K562 (cell line): ENCODE data around the gene UTP11. TPM values are rescaled to one million over a fixed set of nuclear protein-coding genes. Genes with fewer than 3 reads are reported as not detected.

Experiments used
- CHD1 ChIP-seq: fragments of 200-600 bp; sonication (generic); IDR thresholded peaks from one replicate; pipeline ENCODE4 v1.6.1; 2012; ENCODE audit warnings: mild to moderate bottlenecking, moderate library complexity, low read length, inconsistent platforms
- CREB1 ChIP-seq, 2 experiments: sonication (generic) in 1 of 2; formaldehyde crosslinking in 1 of 2; IDR thresholded peaks; 2 replicates each; pipeline versions ENCODE4 v1.6.1 to v1.8.0; 2012 to 2022; ENCODE audit warnings: inconsistent platforms in 1 of 2, mild to moderate bottlenecking in 1 of 2, missing genetic modification reagents in 1 of 2, moderate library complexity in 1 of 2
- IRF1 ChIP-seq: sonication (generic); formaldehyde crosslinking; IDR thresholded peaks from 2 replicates; pipeline ENCODE4 v1.8.0; 2022; ENCODE audit warnings: missing genetic modification reagents, mild to moderate bottlenecking, borderline replicate concordance
- KLF1 ChIP-seq: fragments of 450-650 bp; IDR thresholded peaks from 2 replicates; pipeline ENCODE4 v1.6.1; 2016; ENCODE audit warnings: missing genetic modification characterization, missing compliant biosample characterization
- MAFF ChIP-seq: IDR thresholded peaks from 2 replicates; pipeline ENCODE4 v1.6.1; 2012; ENCODE audit warnings: low read length, improper control_type of control experiment
- NR2F6 ChIP-seq: fragments of 450-650 bp; formaldehyde crosslinking; IDR thresholded peaks from 2 replicates; pipeline ENCODE4 v1.4.0; 2020; ENCODE audit warnings: mild to moderate bottlenecking
- PCBP2 ChIP-seq: fragments of 200-400 bp; formaldehyde crosslinking; IDR thresholded peaks from 2 replicates; pipeline ENCODE4 v1.6.1; 2018; ENCODE audit warnings: low read length, low read depth, mild to moderate bottlenecking, moderate library complexity; ENCODE audit not compliant: poor library complexity, severe bottlenecking
- RBM15 ChIP-seq: fragments of 200-400 bp; formaldehyde crosslinking; IDR thresholded peaks from 2 replicates; pipeline ENCODE4 v1.6.1; 2018; ENCODE audit warnings: mild to moderate bottlenecking, low read length, moderate library complexity; ENCODE audit not compliant: insufficient read depth
- RBM17 ChIP-seq: fragments of 200-400 bp; formaldehyde crosslinking; IDR thresholded peaks from 2 replicates; pipeline ENCODE4 v1.6.1; 2017; ENCODE audit warnings: low read depth, mild to moderate bottlenecking, low read length, borderline replicate concordance
- ZNF124 ChIP-seq: sonication (generic); formaldehyde crosslinking; IDR thresholded peaks from 2 replicates; pipeline ENCODE4 v1.8.1; 2022; ENCODE audit warnings: missing genetic modification reagents
- ZZZ3 ChIP-seq: fragments of 450-650 bp; IDR thresholded peaks from 2 replicates; pipeline ENCODE4 v1.6.1; 2016; ENCODE audit warnings: antibody characterized with exemption, mild to moderate bottlenecking, moderate library complexity
- polyA plus RNA-seq, 8 experiments: library from polyadenylated mRNA; depleted of rRNA in 4 of 8; stranded (reverse) in 5 of 8; unstranded in 3 of 8; fragments of >200 nt; fragmentation: Nextera tagmentation in 2 of 8; fragmentation: Illumina TruSeq in 1 of 8; extraction: Ambion mirVana in 2 of 8; extraction: Trizol in 1 of 8; gene quantifications; 2 replicates each; pipeline versions ENCODE4 v1.2.1 to v1.2.3, GENCODE V29; 2011 to 2014; ENCODE audit warnings: inconsistent platforms in 1 of 8, missing spikeins in 1 of 8
- total RNA-seq, 7 experiments: library from RNA; depleted of rRNA in 6 of 7; stranded (reverse); fragments of >200 nt in 6 of 7; fragmentation: Illumina TruSeq in 2 of 7; extraction: Trizol in 2 of 7; gene quantifications; 2 replicates each; pipeline versions ENCODE4 v1.2.1 to v1.2.3, GENCODE V29; 2011 to 2021; ENCODE audit warnings: low replicate concordance in 1 of 7
- TF ChIP-seq, protein P1 (sequence below): fragments of 250-450 bp; sonication (Bioruptor Pico); IDR thresholded peaks from 2 replicates; pipeline ENCODE4 v1.4.0; 2020
- TF ChIP-seq, protein P2 (sequence below): sonication (generic); formaldehyde crosslinking; IDR thresholded peaks from 2 replicates; pipeline ENCODE4 v1.8.0; 2023; ENCODE audit warnings: mild to moderate bottlenecking, missing genetic modification reagents
- TF ChIP-seq, protein P3 (sequence below): fragments of 200-400 bp; formaldehyde crosslinking; IDR thresholded peaks from 2 replicates; pipeline ENCODE4 v1.6.1; 2017; ENCODE audit warnings: mild to moderate bottlenecking, low read depth, low read length, moderate library complexity

Gene UTP11
- total and polyA plus RNA-seq, 9 of the 15 experiments (the other 6 are each of a cell fraction or from before 2014, with no cell fraction given), result 91.1 to 378 (median 221) TPM

DNA sequence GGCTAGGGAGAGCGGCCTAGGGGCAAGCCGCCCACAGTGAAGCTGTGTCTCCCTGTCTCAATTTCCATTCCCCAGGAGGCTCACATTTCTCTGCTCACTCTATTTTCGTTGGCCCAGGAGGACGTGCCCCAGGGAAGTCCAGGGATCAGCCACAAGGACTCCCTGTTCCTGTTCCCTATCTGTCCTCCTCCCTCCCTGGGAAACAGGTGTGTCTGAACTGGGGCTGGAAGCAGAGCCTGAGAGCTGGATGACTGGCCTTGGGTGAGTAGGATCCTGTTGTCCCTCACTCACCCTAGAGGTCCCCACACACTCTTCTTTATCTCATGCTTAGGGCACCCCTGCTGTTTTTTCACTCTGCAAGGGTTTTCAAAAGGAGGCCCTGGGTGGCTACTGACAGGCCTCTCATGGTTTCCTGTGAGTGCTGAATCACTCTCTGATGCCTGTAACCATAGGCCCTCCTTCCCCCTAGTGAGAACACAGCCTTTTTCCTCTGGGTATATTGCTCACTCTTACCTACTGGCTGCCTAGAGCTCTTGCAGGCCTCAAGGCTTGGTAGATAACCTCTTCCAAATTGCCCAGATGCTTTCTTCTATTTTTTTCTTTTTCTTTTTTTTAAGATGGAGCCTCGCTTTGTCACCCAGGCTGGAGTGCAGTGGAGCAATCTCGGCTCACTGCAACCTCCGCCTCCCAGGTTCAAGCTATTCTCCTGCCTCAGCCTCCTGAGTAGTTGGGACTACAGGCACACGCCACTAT is 3.3 kb upstream of the UTP11 start (continued):
- TF ChIP-seq, protein P1, sequence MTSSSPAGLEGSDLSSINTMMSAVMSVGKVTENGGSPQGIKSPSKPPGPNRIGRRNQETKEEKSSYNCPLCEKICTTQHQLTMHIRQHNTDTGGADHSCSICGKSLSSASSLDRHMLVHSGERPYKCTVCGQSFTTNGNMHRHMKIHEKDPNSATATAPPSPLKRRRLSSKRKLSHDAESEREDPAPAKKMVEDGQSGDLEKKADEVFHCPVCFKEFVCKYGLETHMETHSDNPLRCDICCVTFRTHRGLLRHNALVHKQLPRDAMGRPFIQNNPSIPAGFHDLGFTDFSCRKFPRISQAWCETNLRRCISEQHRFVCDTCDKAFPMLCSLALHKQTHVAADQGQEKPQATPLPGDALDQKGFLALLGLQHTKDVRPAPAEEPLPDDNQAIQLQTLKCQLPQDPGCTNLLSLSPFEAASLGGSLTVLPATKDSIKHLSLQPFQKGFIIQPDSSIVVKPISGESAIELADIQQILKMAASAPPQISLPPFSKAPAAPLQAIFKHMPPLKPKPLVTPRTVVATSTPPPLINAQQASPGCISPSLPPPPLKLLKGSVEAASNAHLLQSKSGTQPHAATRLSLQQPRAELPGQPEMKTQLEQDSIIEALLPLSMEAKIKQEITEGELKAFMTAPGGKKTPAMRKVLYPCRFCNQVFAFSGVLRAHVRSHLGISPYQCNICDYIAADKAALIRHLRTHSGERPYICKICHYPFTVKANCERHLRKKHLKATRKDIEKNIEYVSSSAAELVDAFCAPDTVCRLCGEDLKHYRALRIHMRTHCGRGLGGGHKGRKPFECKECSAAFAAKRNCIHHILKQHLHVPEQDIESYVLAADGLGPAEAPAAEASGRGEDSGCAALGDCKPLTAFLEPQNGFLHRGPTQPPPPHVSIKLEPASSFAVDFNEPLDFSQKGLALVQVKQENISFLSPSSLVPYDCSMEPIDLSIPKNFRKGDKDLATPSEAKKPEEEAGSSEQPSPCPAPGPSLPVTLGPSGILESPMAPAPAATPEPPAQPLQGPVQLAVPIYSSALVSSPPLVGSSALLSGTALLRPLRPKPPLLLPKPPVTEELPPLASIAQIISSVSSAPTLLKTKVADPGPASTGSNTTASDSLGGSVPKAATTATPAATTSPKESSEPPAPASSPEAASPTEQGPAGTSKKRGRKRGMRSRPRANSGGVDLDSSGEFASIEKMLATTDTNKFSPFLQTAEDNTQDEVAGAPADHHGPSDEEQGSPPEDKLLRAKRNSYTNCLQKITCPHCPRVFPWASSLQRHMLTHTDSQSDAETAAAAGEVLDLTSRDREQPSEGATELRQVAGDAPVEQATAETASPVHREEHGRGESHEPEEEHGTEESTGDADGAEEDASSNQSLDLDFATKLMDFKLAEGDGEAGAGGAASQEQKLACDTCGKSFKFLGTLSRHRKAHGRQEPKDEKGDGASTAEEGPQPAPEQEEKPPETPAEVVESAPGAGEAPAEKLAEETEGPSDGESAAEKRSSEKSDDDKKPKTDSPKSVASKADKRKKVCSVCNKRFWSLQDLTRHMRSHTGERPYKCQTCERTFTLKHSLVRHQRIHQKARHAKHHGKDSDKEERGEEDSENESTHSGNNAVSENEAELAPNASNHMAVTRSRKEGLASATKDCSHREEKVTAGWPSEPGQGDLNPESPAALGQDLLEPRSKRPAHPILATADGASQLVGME (CRISPR knock-in tag), result no peak
- TF ChIP-seq NR2F6 (CRISPR knock-in tag), result no peak
- TF ChIP-seq, protein P2, sequence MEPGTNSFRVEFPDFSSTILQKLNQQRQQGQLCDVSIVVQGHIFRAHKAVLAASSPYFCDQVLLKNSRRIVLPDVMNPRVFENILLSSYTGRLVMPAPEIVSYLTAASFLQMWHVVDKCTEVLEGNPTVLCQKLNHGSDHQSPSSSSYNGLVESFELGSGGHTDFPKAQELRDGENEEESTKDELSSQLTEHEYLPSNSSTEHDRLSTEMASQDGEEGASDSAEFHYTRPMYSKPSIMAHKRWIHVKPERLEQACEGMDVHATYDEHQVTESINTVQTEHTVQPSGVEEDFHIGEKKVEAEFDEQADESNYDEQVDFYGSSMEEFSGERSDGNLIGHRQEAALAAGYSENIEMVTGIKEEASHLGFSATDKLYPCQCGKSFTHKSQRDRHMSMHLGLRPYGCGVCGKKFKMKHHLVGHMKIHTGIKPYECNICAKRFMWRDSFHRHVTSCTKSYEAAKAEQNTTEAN (CRISPR knock-in tag), result no peak; the same call in 1 of the 2 replicates
- TF ChIP-seq RBM17, result no peak
- no peak for TF ChIP-seq RBM15
- no peak for TF ChIP-seq CREB1 (IDR thresholded peaks at IDR 0.05)
- no peak for TF ChIP-seq CREB1 (CRISPR knock-in tag; IDR thresholded peaks at IDR 0.05)
- no peak for TF ChIP-seq IRF1 (CRISPR knock-in tag)
- peak; percentile 90 for TF ChIP-seq MAFF
- TF ChIP-seq ZNF124 (CRISPR knock-in tag), result no peak
- TF ChIP-seq, protein P3, sequence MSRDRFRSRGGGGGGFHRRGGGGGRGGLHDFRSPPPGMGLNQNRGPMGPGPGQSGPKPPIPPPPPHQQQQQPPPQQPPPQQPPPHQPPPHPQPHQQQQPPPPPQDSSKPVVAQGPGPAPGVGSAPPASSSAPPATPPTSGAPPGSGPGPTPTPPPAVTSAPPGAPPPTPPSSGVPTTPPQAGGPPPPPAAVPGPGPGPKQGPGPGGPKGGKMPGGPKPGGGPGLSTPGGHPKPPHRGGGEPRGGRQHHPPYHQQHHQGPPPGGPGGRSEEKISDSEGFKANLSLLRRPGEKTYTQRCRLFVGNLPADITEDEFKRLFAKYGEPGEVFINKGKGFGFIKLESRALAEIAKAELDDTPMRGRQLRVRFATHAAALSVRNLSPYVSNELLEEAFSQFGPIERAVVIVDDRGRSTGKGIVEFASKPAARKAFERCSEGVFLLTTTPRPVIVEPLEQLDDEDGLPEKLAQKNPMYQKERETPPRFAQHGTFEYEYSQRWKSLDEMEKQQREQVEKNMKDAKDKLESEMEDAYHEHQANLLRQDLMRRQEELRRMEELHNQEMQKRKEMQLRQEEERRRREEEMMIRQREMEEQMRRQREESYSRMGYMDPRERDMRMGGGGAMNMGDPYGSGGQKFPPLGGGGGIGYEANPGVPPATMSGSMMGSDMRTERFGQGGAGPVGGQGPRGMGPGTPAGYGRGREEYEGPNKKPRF, result no peak
- no peak for TF ChIP-seq KLF1 (tag)
- peak; percentile 19 for TF ChIP-seq CHD1
- TF ChIP-seq PCBP2, result no peak
- no peak for TF ChIP-seq ZZZ3
